Nephron (organoid): Measurements from ENCODE around the gene ABHD12.

Experiments used
- H3K27ac Mint-ChIP-seq, 3 experiments: 2 replicates each; pipeline ENCODE4 v1.8.0; 2020; ENCODE audit warnings: mixed read lengths in 3 of 3, mild to moderate bottlenecking in 2 of 3, moderate library complexity in 1 of 3
- H3K27me3 Mint-ChIP-seq: 2 replicates; pipeline ENCODE4 v1.8.0; 2021; ENCODE audit warnings: low read depth, mild to moderate bottlenecking, moderate library complexity, mixed read lengths
- H3K36me3 Mint-ChIP-seq: 2 replicates; pipeline ENCODE4 v1.8.0; 2020; ENCODE audit warnings: low read depth, mixed read lengths
- H3K4me1 Mint-ChIP-seq: 2 replicates; pipeline ENCODE4 v1.8.0; 2020; ENCODE audit warnings: mixed read lengths
- H3K4me3 Mint-ChIP-seq, 3 experiments: 2 replicates each; pipeline ENCODE4 v1.8.0; 2020; ENCODE audit warnings: mild to moderate bottlenecking in 3 of 3, mixed read lengths in 3 of 3, moderate library complexity in 2 of 3
- H3K9me3 Mint-ChIP-seq: 2 replicates; pipeline ENCODE4 v1.8.0; 2020; ENCODE audit warnings: mixed read lengths
- CTCF ChIP-seq, 3 experiments: fragments of 200-600 bp; sonication (generic); IDR thresholded peaks; one replicate each; pipeline ENCODE4 v1.5.0; 2021; ENCODE audit warnings: antibody characterized with exemption in 3 of 3; ENCODE audit not compliant: unreplicated experiment in 3 of 3

Gene ABHD12

GRCh38 chr20:25259358-25259757 lies 131.3 kb downstream of the ABHD12 start:
- H3K4me3 Mint-ChIP-seq: no peak overlapping the region

GRCh38 chr20:25258828-25259227 lies 131.8 kb downstream of the ABHD12 start:
- TF ChIP-seq CTCF (IDR thresholded peaks at IDR 0.05; ENCODE audit: unreplicated experiment in 3 of 3): no peak
- H3K4me1 Mint-ChIP-seq: peaks cover 6% of the 10 kb centered on the region
- H3K27ac Mint-ChIP-seq: no peak overlapping the region
- H3K9me3 Mint-ChIP-seq: peaks cover 35% of the 10 kb centered on the region
- peaks cover 4% of the 10 kb centered on the region for H3K27me3 Mint-ChIP-seq
- no peak overlapping the region for H3K4me3 Mint-ChIP-seq
- H3K36me3 Mint-ChIP-seq: peaks cover 66% of the 10 kb centered on the region

More at GRCh38 chr20:25259358-25259757, 131.3 kb downstream of the ABHD12 start:
- Mint-ChIP-seq H3K36me3 (peaks cover 70% of the 10 kb centered on the region), H3K27me3 (peaks cover 4% of the 10 kb centered on the region), H3K4me1 (peaks cover 4% of the 10 kb centered on the region), H3K27ac (no peak overlapping the region), H3K9me3 (peaks cover 38% of the 10 kb centered on the region)
- no peak for TF ChIP-seq CTCF (IDR thresholded peaks at IDR 0.05; ENCODE audit: unreplicated experiment in 3 of 3)

GRCh38 chr20:25258476-25258805 lies 132.2 kb downstream of the ABHD12 start:
- TF ChIP-seq CTCF (IDR thresholded peaks at IDR 0.05; ENCODE audit: unreplicated experiment in 3 of 3): no peak
- peaks cover 4% of the 10 kb centered on the region for H3K27me3 Mint-ChIP-seq
- no peak overlapping the region for H3K27ac Mint-ChIP-seq
- peaks cover 6% of the 10 kb centered on the region for H3K4me1 Mint-ChIP-seq
- peaks cover 67% of the 10 kb centered on the region for H3K36me3 Mint-ChIP-seq
- peaks cover 33% of the 10 kb centered on the region for H3K9me3 Mint-ChIP-seq
- no peak overlapping the region for H3K4me3 Mint-ChIP-seq

- Mint-ChIP-seq H3K9me3 (peaks cover 28% of the 10 kb centered on the region), H3K27ac (peak overlapping the region in 1 of 3 experiments; percentile 44), H3K4me3 (no peak overlapping the region), H3K27me3 (peaks cover 4% of the 10 kb centered on the region), H3K4me1 (peaks cover 6% of the 10 kb centered on the region), H3K36me3 (peaks cover 61% of the 10 kb centered on the region)
- no peak for TF ChIP-seq CTCF (IDR thresholded peaks at IDR 0.05; ENCODE audit: unreplicated experiment in 3 of 3)
These were observed 132.7 kb downstream of the ABHD12 start for GRCh38 chr20:25257756-25258475.

GRCh38 chr20:25257130-25257529 lies 133.5 kb downstream of the ABHD12 start:
- peaks cover 24% of the 10 kb centered on the region for H3K9me3 Mint-ChIP-seq
- H3K36me3 Mint-ChIP-seq: peaks cover 56% of the 10 kb centered on the region
- peaks cover 4% of the 10 kb centered on the region for H3K27me3 Mint-ChIP-seq
- peaks cover 11% of the 10 kb centered on the region for H3K4me1 Mint-ChIP-seq
- H3K27ac Mint-ChIP-seq: no peak overlapping the region
- no peak for TF ChIP-seq CTCF (IDR thresholded peaks at IDR 0.05; ENCODE audit: unreplicated experiment in 3 of 3)
- H3K4me3 Mint-ChIP-seq: no peak overlapping the region

GRCh38 chr20:25256226-25256859 lies 134.3 kb downstream of the ABHD12 start:
- Mint-ChIP-seq H3K36me3 (peaks cover 48% of the 10 kb centered on the region), H3K9me3 (peaks cover 16% of the 10 kb centered on the region), H3K4me3 (no peak overlapping the region), H3K4me1 (peaks cover 19% of the 10 kb centered on the region), H3K27ac (no peak overlapping the region), H3K27me3 (peaks cover 4% of the 10 kb centered on the region)
- TF ChIP-seq CTCF (IDR thresholded peaks at IDR 0.05; ENCODE audit: unreplicated experiment in 3 of 3): no peak
